ENCODE measurements around the gene GLUD2.
"Not testable (repeated sequence)": the region's sequence is repeated elsewhere in the genome, so short reads cannot be mapped to it uniquely, and the experiment has no call there.

- TF ChIP-seq RFX5 (IDR thresholded peaks at IDR 0.05; ENCODE audit: low read depth, low read length); BHLHE40 (IDR thresholded peaks at IDR 0.05; ENCODE audit: borderline replicate concordance in 1 of 2, low read depth in 2 of 2, low read length in 1 of 2); CREB1 (IDR thresholded peaks at IDR 0.05; ENCODE audit: low read depth); HCFC1 (IDR thresholded peaks at IDR 0.05; ENCODE audit: low read length); KDM1A (IDR thresholded peaks at IDR 0.05; ENCODE audit: borderline replicate concordance); EZH2 (IDR thresholded peaks at IDR 0.05; ENCODE audit: borderline replicate concordance, control insufficient read depth, low read depth, low read length): not testable (repeated sequence)
- TF ChIP-seq, protein P1, sequence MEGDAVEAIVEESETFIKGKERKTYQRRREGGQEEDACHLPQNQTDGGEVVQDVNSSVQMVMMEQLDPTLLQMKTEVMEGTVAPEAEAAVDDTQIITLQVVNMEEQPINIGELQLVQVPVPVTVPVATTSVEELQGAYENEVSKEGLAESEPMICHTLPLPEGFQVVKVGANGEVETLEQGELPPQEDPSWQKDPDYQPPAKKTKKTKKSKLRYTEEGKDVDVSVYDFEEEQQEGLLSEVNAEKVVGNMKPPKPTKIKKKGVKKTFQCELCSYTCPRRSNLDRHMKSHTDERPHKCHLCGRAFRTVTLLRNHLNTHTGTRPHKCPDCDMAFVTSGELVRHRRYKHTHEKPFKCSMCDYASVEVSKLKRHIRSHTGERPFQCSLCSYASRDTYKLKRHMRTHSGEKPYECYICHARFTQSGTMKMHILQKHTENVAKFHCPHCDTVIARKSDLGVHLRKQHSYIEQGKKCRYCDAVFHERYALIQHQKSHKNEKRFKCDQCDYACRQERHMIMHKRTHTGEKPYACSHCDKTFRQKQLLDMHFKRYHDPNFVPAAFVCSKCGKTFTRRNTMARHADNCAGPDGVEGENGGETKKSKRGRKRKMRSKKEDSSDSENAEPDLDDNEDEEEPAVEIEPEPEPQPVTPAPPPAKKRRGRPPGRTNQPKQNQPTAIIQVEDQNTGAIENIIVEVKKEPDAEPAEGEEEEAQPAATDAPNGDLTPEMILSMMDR (IDR thresholded peaks at IDR 0.05 in 2 of 3, conservative IDR thresholded peaks at IDR 0.05 in 1 of 3; ENCODE audit: control insufficient read depth in 2 of 3, extremely low read depth in 1 of 3, insufficient read depth in 1 of 3, low read depth in 3 of 3, low read length in 3 of 3): not testable (repeated sequence)
These were observed at the start of gene GLUD2 for GRCh38 chrX:121047441-121048419.
